Activated CD4-positive, alpha-beta T cell treated with anti-CD3 and anti-CD28 coated beads, Interleukin-2, Interleukin-6, amounts not matched to agents 100 ng/mL and 50 ng/mL, durations not matched to agents 16 hours and 8 hours (primary cell): Measurements from ENCODE around the gene ARL6IP4.

Source experiments
- DNase-seq: peaks from one replicate; pipeline ENCODE4 v3.0.0-alpha.2; 2020

ARL6IP4 gene

GRCh38 chr12:122991623-122992275 is 11.3 kb downstream of the ARL6IP4 start:
- DNase-seq, result no peak

GRCh38 chr12:122992386-122992785 is 11.9 kb downstream of the ARL6IP4 start:
- DNase-seq, result no peak

- DNase-seq, result no peak
Measured at GRCh38 chr12:122994140-122994675, 13.7 kb downstream of the ARL6IP4 start.

- no peak for DNase-seq
Measured at GRCh38 chr12:122994781-122995502, 14.5 kb downstream of the ARL6IP4 start.

DNA sequence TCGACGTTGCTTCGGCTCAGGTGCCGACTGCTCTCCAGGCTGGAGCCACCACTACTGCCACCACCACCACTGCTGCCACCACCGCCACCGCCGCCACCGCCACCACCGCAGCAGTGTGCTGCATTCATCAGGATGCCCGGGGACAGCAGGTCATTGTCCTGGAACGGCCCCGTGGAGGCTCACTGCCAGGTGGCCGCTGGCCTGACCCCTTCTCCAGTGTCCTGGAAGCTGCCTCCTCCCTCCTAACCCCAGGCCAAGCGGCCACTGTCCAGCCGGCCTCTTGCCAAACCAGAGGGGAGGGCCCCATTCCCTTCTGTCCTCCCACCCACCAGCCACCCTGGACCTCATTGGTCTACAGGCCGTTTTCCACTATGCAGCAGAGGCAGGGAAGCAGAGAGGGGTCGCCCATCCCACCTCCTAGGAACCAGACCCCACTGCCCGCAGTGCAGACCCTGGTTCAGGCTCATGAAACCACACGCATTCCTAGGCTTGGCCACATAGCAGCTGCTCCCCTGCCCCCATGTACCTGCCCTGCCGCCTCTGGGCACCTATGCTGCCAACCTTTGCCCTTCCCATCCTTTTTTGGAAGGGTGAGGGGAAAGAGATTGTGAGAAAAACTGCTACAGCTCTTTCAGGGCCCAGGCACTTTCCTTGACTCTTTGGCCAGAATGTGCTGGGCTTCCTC is 15.2 kb downstream of the ARL6IP4 start:
- DNase-seq, result no peak

GRCh38 chr12:122996188-122996601 is 15.7 kb downstream of the ARL6IP4 start:
- no peak for DNase-seq

DNA sequence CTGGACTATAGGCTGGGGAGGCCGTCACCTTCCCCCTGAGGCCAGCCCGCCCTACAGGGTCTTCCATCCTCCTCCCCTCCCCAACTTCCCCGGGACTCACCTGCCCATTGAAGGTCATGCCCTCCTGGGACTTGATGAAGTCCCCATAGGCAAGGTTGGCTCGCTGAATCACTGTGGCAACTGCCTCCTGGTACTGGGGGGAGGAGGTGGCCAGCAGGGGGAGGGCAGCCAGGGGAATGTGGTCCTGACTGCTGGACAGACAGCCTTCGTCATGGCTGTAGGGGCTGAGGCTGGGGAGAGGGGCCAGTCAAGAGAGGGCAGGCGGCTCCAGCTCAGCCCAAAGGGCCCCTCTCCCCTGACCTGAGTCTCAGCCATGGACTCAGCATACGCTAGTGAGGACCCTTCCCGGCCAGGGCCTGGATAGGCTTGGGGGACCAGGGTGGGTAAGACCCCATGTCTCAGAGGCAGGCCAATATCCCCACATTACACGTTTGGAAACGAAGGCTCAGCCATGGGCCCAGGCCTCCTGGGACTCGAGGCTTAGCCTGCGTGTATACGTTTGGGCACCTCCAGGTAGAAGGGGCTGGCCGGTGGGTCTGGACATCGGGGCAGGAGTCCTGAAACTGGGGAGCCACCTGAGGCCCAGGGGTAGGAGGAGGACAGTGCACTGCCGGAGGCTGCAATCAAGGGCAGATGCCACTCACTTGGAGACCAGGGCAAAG is 16.3 kb downstream of the ARL6IP4 start:
- no peak for DNase-seq

- DNase-seq, result no peak
Measured at GRCh38 chr12:122997343-122998250, 17.1 kb downstream of the ARL6IP4 start.

DNA sequence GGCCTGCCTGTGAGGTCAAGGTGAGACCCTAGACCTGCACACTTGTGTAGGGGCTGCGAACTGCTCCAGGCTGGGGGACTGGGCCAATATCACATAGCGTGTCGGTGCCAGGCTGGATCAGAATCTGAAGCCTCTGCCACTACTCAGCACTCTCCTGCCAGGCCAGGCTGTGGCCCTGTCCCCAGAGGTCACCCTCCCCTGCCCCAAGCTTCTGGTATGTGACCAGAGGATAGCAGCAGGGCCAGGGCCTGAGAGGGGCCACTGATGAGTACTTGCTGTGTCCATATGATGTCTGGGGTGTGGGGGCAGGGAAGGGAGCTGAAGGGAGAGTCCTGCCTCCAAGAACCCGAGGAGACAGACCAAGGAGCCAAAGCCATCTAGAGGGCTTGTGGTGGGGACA is 17.8 kb downstream of the ARL6IP4 start:
- DNase-seq, result no peak

DNA sequence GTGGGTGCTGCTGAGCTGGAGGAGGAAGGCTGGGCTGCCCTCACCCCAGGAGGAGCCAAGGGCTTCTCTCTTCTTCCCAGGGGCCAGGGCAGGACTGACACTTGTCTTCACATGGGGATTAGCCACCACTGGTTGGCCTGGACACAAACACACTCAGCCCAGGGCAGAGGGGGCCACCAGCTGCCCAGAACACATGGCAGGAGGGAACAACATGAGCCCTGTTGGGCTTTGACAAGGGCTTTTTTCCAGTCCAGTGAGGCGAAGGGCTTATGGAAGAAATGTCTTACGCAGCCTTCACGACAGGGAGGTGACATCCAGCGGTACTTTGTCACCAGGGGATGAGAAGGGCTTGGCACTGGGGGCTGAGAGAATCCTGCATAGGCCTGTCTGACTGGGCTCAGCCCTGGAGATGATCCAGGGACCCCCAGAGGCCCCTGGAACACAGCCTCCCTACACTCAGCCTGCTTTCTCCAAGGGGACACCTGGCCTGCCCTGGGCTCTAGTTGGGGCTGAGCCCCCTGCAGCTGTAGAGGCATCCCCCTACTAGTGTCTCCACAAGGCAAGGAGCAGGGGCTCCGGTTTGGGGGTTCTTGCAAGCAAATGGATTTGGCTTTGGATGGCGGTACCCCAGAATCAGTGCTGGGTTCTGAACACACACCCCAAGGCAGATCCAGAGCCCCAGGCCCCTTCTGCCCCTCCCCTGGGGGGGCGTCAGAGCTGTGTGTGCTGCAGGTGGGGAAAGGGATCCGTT is 18.9 kb downstream of the ARL6IP4 start:
- no peak for DNase-seq

GRCh38 chr12:122999986-123000420 is 19.5 kb downstream of the ARL6IP4 start:
- no peak for DNase-seq

DNA sequence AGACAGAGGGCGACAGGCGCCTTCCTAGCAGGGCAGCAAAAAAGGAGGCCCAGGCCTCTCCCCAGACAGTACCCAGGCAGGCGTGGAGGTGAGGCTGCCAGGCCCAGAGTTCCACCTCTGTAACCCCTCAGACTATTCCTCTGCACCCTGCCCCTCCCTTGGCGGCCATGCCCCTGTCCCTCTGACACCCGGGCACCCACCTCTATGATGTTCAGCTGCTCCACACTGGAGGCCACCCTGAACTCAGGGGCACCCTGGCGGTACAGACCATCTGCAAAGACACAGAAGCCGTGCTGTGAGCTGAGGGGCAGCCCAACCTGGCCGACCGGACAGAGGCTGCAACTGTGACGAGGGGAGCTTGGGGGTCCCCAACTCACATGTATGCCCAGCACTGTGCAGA is 20.1 kb downstream of the ARL6IP4 start:
- no peak for DNase-seq

GRCh38 chr12:123001464-123001863 is 21.0 kb downstream of the ARL6IP4 start:
- no peak for DNase-seq

DNA sequence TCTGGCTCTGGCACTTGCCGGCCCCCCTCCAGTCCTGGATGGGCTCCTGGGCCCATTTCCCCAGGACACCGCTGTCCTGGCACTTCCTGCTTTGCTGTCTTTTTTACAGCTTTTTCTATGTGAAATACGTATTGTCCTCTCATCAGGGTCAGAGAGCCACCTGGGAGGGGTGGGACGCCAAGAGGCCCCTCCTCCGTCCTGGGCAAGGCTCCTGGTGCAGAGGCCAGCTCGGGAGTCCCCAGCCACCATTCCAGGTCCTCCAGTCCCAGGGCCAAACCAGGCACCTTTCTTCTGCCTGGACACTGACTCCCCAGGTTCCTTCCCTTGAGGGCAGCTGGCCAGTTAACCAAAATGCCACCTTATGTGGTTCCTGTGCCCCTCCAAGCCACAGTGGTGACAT is 22.8 kb downstream of the ARL6IP4 start:
- DNase-seq, result no peak

DNA sequence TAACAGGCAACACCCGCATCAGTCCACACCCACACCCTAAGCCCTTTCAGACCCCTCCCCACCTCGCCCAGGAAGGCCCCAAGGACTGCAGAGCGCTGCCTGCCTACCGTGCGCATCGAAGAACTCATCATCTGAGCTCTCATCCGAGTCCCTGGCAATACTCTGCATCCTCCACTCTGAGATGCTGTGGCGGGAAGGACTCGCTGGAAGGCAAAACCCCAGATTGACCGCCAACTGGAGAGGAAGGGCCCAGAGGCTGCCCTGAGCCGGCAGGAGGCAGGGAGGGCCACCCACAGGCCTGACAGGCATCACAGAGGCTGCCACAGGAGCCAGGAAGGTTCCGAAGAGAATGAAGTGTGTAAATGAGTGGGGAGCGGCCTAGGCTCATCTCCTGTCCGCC is 23.8 kb downstream of the ARL6IP4 start:
- no peak for DNase-seq

DNA sequence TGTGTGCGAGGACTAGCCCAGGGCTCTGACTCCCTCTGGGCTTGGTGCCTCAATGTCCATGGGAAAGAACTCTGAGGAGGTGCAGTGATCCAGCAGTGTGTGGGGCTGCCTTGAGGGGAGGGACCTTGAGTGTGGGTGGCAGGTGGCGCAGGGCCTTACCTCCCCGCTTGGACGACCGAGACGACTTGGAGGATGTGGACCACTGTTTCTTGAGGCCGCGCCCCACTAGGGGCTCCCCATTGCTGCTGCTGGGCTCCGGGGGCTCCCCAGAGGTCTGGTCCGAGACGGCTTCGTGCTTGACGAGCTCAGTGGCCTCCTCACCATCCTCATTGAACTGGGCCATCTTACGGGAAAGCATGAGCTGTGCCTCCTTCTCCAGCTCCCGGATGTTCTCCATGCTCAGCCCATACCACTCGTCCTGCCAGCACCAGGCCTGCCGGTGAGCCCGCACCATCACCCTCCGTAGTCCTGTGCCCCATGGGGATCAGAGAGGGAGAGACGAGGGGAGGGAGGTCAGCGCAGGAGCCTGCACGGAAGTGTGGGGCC is 24.7 kb downstream of the ARL6IP4 start:
- DNase-seq, result no peak

DNA sequence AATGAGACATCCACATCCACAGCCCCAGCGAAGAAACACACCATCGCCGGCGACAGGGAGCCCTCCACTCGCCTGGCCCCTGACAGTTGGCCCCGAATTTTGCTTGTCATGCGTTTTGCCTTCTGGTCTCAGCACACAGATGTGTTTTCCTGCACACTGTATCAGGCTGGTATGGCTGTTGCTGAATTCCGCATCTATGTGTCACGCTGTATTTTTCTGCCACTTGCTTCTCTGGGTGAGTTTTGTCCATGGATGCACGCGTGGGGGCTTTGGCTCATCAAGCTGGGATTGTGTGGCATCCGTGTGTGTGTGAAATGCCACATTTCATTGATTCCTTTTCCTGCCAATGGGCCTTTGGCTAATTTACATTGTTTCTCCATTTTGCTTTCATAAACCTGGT is 26.5 kb downstream of the ARL6IP4 start:
- no peak for DNase-seq

GRCh38 chr12:123010110-123010509 is 29.6 kb downstream of the ARL6IP4 start:
- no peak for DNase-seq

GRCh38 chr12:123010681-123011080 is 30.2 kb downstream of the ARL6IP4 start:
- DNase-seq, result no peak

DNA sequence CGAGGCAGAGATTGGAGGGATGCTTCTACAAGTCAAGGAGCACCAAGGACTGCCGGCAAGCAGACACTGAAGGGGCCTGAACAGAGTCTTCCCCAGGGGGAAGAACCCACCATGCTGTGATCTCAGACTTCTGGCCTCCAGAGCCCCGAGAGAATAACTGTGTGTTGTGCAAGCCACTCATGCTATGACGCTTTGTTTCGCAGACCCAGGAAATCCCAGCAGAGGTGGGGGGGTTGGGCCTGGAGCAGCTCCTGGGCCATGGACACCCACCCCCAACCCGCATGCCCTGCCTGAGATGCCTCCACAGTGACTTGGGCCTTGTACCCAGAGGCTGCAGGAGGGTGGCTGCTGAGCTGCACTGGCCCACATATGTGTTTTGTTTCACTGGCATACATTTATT is 31.2 kb downstream of the ARL6IP4 start:
- DNase-seq, result no peak
